OCI-LY1 (cell line): ENCODE data around the gene IFNA2.

Experiments used
- H2AFZ ChIP-seq: fragments of 200-600 bp; sonication (generic), shearing (Covaris generic); 2 replicates; pipeline ENCODE4 v1.6.0; 2014; ENCODE audit warnings: antibody characterized with exemption, mild to moderate bottlenecking, low read length
- H3F3A ChIP-seq: fragments of 200-600 bp; sonication (generic), shearing (Covaris generic); 2 replicates; pipeline ENCODE4 v1.6.0; 2014; ENCODE audit warnings: mild to moderate bottlenecking, antibody characterized with exemption, low read length, moderate library complexity; ENCODE audit not compliant: insufficient read depth
- H3K27ac ChIP-seq: fragments of 200-600 bp; sonication (generic); 2 replicates; pipeline ENCODE4 v1.5.1; 2014; ENCODE audit warnings: low read length, mixed run types, mild to moderate bottlenecking, low read depth; ENCODE audit not compliant: poor library complexity, severe bottlenecking
- H3K27me3 ChIP-seq: fragments of 200-600 bp; sonication (generic); 2 replicates; pipeline ENCODE4 v1.6.0; 2014; ENCODE audit warnings: antibody characterized with exemption, mild to moderate bottlenecking, low read length, moderate library complexity; ENCODE audit not compliant: insufficient read depth
- H3K36me3 ChIP-seq: fragments of 200-600 bp; sonication (generic); 2 replicates; pipeline ENCODE4 v1.6.1; 2014; ENCODE audit warnings: mild to moderate bottlenecking, antibody characterized with exemption, low read length, moderate library complexity, mixed read lengths; ENCODE audit not compliant: insufficient read depth
- H3K4me1 ChIP-seq: fragments of 200-600 bp; sonication (generic); 2 replicates; pipeline ENCODE4 v1.5.1; 2014; ENCODE audit warnings: mild to moderate bottlenecking, low read length, moderate library complexity; ENCODE audit not compliant: insufficient read depth, severe bottlenecking
- H3K4me2 ChIP-seq: fragments of 200-600 bp; sonication (generic), shearing (Covaris generic); 2 replicates; pipeline ENCODE4 v1.6.1; 2014; ENCODE audit warnings: low read length
- H3K4me3 ChIP-seq: fragments of 200-600 bp; sonication (generic); 2 replicates; pipeline ENCODE4 v1.5.1; 2014; ENCODE audit warnings: low read length, low read depth, mild to moderate bottlenecking, mixed read lengths; ENCODE audit not compliant: poor library complexity, severe bottlenecking
- H3K79me2 ChIP-seq: fragments of 200-600 bp; shearing (Covaris generic); 2 replicates; pipeline ENCODE4 v1.6.1; 2016; ENCODE audit warnings: mixed run types, low read length, mixed read lengths; ENCODE audit not compliant: insufficient read depth
- H3K9ac ChIP-seq: fragments of 200-600 bp; sonication (generic), shearing (Covaris generic); 2 replicates; pipeline ENCODE4 v1.6.1; 2014; ENCODE audit warnings: mild to moderate bottlenecking, low read length, mixed read lengths
- H3K9me2 ChIP-seq: fragments of 200-600 bp; sonication (generic), shearing (Covaris generic); 2 replicates; pipeline ENCODE4 v1.6.1; 2014; ENCODE audit warnings: low read depth, mild to moderate bottlenecking, low read length, mixed read lengths
- H3K9me3 ChIP-seq: fragments of 200-600 bp; shearing (Covaris generic); 2 replicates; pipeline ENCODE4 v1.6.1; 2014; ENCODE audit warnings: low read length, mixed read lengths
- H4K20me1 ChIP-seq: fragments of 200-600 bp; sonication (generic), shearing (Covaris generic); 2 replicates; pipeline ENCODE4 v1.6.0; 2016; ENCODE audit warnings: mild to moderate bottlenecking, low read length; ENCODE audit not compliant: insufficient read depth
- EZH2 ChIP-seq: fragments of 200-600 bp; sonication (generic), shearing (Covaris generic); IDR thresholded peaks from 2 replicates; pipeline ENCODE4 v1.8.0; 2017; ENCODE audit warnings: borderline replicate concordance, mixed run types, mild to moderate bottlenecking, antibody characterized with exemption, low read length, moderate library complexity, mixed read lengths
- TF ChIP-seq, protein P1 (sequence below): fragments of 200-600 bp; sonication (generic), shearing (Covaris generic); IDR thresholded peaks from 2 replicates; pipeline ENCODE4 v1.5.1; 2017; ENCODE audit warnings: mild to moderate bottlenecking, antibody characterized with exemption, low read length, moderate library complexity, mixed read lengths

Gene IFNA2

GRCh38 chr9:21334701-21335632 is 50.2 kb downstream of the IFNA2 start, which contains the start of gene KLHL9:
Gene KLHL9, minus strand, starts transcription at chr9:21335404. Its CDS starts 545 bp downstream, at chr9:21334859.
- peak within 1 kb of the TSS; percentile 98 for H2AFZ ChIP-seq
- H3K36me3 ChIP-seq = 0 out of 2 replicates have a peak, but pooled peaks cover 13% of the 10 kb centered on the region
- no peaks in the 10 kb centered on the region for H3K79me2 ChIP-seq
- no peaks in the 10 kb centered on the region for H4K20me1 ChIP-seq
- H3K4me2 ChIP-seq = peak within 1 kb of the TSS; percentile 91
- peaks cover 40% of the 10 kb centered on the region for H3K4me1 ChIP-seq
- H3K4me3 ChIP-seq = peak within 1 kb of the TSS; percentile 72
- TF ChIP-seq, protein P1, sequence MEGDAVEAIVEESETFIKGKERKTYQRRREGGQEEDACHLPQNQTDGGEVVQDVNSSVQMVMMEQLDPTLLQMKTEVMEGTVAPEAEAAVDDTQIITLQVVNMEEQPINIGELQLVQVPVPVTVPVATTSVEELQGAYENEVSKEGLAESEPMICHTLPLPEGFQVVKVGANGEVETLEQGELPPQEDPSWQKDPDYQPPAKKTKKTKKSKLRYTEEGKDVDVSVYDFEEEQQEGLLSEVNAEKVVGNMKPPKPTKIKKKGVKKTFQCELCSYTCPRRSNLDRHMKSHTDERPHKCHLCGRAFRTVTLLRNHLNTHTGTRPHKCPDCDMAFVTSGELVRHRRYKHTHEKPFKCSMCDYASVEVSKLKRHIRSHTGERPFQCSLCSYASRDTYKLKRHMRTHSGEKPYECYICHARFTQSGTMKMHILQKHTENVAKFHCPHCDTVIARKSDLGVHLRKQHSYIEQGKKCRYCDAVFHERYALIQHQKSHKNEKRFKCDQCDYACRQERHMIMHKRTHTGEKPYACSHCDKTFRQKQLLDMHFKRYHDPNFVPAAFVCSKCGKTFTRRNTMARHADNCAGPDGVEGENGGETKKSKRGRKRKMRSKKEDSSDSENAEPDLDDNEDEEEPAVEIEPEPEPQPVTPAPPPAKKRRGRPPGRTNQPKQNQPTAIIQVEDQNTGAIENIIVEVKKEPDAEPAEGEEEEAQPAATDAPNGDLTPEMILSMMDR = no peak
- no peak for TF ChIP-seq EZH2
- no peaks in the 10 kb centered on the region for H3K9me3 ChIP-seq
- no peaks in the 10 kb centered on the region for H3F3A ChIP-seq
- H3K27ac ChIP-seq = peak within 1 kb of the TSS; percentile 29
- peak within 1 kb of the TSS; percentile 73 for H3K9ac ChIP-seq
- H3K9me2 ChIP-seq = no peaks in the 10 kb centered on the region
- no peaks in the 10 kb centered on the region for H3K27me3 ChIP-seq
